ENCODE data around the gene KDM3A. TPM values are rescaled to one million over a fixed set of nuclear protein-coding genes. Genes with fewer than 3 reads are reported as not detected.

Gene KDM3A
- total and polyA plus RNA-seq, 10 donors = 16.1 to 87.5 (median 45.5) TPM

DNA sequence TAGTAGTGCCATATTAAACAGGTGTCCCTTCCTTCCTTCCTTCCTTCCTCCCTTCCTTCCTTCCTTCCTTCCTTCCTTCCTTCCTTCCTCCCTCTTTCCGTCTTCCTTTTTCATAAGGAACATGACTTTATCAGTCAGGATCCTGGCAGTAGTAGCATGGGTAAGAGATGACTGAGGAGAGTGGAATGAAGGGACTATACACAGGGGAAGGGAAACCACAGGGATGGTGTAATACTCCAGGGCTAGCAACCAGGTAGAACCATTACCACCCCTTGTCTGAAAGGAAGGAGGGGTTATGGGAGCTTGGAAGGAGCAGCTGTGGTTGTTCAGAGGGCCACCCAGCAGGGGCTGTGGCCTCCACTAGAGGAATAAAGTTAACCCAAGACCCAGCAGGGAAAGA lies 23.2 kb upstream of the KDM3A start:
- intact Hi-C loops (cut with DNase I; ENCODE audit: low total_unique reads) = no loop called here
- Histone ChIP-seq H3K27me3 (replicated peaks in 1 of 7) (peaks cover 0 to 7% (median 0%) of the 10 kb centered on the region in 7 donors), H3K9me3 (peaks cover 0 to 9% (median 6%) of the 10 kb centered on the region in 8 donors), H3K4me3 (no peak overlapping the region), H3K36me3 (no peaks in the 10 kb centered on the region), H3K4me1 (peaks cover 0 to 24% (median 13%) of the 10 kb centered on the region in 6 donors), H3K27ac (no peak overlapping the region)
- 41 to 71% (median 50%) methylated on average over 1 of the region's 1 CpG for WGBS, 5 donors
- DNase-seq = no peak
- TF ChIP-seq POLR2A (IDR thresholded peaks at IDR 0.05) = no peak
- TF ChIP-seq, protein P1, sequence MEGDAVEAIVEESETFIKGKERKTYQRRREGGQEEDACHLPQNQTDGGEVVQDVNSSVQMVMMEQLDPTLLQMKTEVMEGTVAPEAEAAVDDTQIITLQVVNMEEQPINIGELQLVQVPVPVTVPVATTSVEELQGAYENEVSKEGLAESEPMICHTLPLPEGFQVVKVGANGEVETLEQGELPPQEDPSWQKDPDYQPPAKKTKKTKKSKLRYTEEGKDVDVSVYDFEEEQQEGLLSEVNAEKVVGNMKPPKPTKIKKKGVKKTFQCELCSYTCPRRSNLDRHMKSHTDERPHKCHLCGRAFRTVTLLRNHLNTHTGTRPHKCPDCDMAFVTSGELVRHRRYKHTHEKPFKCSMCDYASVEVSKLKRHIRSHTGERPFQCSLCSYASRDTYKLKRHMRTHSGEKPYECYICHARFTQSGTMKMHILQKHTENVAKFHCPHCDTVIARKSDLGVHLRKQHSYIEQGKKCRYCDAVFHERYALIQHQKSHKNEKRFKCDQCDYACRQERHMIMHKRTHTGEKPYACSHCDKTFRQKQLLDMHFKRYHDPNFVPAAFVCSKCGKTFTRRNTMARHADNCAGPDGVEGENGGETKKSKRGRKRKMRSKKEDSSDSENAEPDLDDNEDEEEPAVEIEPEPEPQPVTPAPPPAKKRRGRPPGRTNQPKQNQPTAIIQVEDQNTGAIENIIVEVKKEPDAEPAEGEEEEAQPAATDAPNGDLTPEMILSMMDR (IDR thresholded peaks at IDR 0.05 in 8 of 11, conservative IDR thresholded peaks at IDR 0.05 in 3 of 11) = no peak
- no peak for TF ChIP-seq POLR2AphosphoS5 (IDR thresholded peaks at IDR 0.05)

DNA sequence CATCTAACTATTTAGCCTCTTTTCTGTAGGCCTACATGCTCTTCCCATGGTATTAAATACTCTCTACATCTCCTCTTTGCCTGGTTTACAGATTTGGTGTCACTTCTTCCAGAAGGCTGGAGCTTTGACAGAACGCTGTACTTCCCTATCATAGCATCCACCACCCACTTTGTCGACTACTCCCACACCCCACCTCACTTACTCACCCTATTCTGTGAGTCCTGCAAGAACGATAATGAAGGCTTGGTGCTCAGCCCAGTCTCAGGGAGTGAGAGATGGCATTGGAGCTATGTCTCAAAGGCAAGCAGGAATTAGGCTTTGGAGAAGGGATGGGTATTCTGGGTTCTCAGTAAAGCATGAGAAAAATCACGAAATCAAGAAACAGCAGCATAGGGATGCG lies 20.3 kb upstream of the KDM3A start:
- intact Hi-C loops (cut with DNase I; ENCODE audit: low total_unique reads) = no loop called here
- Histone ChIP-seq H3K4me1 (peaks cover 0 to 4% (median 0%) of the 10 kb centered on the region in 6 donors), H3K36me3 (no peaks in the 10 kb centered on the region), H3K4me3 (no peak overlapping the region), H3K27ac (no peak overlapping the region), H3K9me3 (peaks cover 0 to 13% (median 9%) of the 10 kb centered on the region in 8 donors), H3K27me3 (replicated peaks in 1 of 7) (peaks cover 0 to 17% (median 0%) of the 10 kb centered on the region in 7 donors)
- TF ChIP-seq POLR2A (IDR thresholded peaks at IDR 0.05) = no peak
- TF ChIP-seq POLR2AphosphoS5 (IDR thresholded peaks at IDR 0.05) = no peak
- TF ChIP-seq, protein P1 (IDR thresholded peaks at IDR 0.05 in 8 of 11, conservative IDR thresholded peaks at IDR 0.05 in 3 of 11) = no peak
- 87 to 90% (median 90%) methylated on average over 5 of the region's 5 CpGs for WGBS, 5 donors
- no peak for DNase-seq

DNA sequence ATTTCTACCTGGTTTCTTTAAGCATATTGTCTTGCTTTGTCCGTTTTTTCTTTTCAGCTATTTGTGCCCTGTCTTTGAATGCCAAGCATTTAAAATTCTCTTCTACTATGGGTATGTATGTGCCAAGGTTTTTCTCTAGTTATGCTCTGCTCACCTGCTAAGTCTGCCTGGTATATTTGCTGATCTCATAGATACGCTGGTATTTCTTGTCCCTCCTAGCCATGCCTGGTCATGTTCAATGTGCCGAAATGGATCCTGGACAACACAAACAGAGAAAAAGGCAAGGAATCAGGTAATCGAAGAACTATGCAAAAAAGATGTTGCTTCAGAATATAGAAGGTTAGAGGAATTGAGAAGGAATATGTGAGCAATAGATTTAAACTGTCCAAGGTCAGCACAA lies 14.9 kb upstream of the KDM3A start:
- no peak overlapping the region for H3K4me3 ChIP-seq
- DNase-seq = no peak
- H3K4me1 ChIP-seq = no peaks in the 10 kb centered on the region
- peaks cover 0 to 30% (median 15%) of the 10 kb centered on the region in 8 donors for H3K9me3 ChIP-seq
- no peaks in the 10 kb centered on the region for H3K36me3 ChIP-seq
- TF ChIP-seq, protein P1 (IDR thresholded peaks at IDR 0.05 in 8 of 11, conservative IDR thresholded peaks at IDR 0.05 in 3 of 11) = no peak
- no peak for TF ChIP-seq POLR2AphosphoS5 (IDR thresholded peaks at IDR 0.05)
- TF ChIP-seq POLR2A (IDR thresholded peaks at IDR 0.05) = no peak
- intact Hi-C loops (cut with DNase I; ENCODE audit: low total_unique reads) = no loop called here
- WGBS, 5 donors = 84 to 94% (median 89%) methylated on average over 4 of the region's 4 CpGs
- H3K27ac ChIP-seq = no peak overlapping the region
- H3K27me3 ChIP-seq (replicated peaks in 1 of 7) = peaks cover 0 to 17% (median 0%) of the 10 kb centered on the region in 7 donors

DNA sequence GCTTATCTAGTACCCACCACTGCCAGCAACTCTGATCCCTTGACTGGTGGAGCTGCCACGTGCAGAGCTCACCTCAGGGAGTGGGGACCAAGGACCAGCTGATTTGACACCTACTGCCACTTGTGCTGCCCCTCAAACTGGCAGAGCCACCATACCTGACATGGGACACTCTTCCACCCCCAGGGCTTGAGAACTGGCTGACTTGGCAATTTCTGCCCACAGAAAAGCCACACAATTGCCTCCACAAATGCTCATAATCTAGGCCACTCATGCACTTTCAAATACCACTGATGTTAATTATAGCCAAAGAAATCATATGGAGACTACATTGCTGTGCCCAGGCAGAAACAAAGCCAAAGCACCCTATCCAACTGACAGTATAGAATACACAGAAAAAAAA lies 11.8 kb upstream of the KDM3A start:
- H3K36me3 ChIP-seq = no peaks in the 10 kb centered on the region
- WGBS, 5 donors = 20 to 86% (median 75%) methylated on average over 1 of the region's 1 CpG
- DNase-seq = no peak

More for the DNA sequence above, 11.8 kb upstream of the KDM3A start:
- Histone ChIP-seq H3K9me3 (peaks cover 0 to 17% (median 7%) of the 10 kb centered on the region in 8 donors), H3K4me1 (no peaks in the 10 kb centered on the region), H3K27ac (no peak overlapping the region), H3K27me3 (replicated peaks in 1 of 7) (no peaks in the 10 kb centered on the region), H3K4me3 (no peak overlapping the region)
- intact Hi-C loops (cut with DNase I; ENCODE audit: low total_unique reads) = no loop called here
- TF ChIP-seq POLR2AphosphoS5 (IDR thresholded peaks at IDR 0.05) (no peak), POLR2A (IDR thresholded peaks at IDR 0.05) (no peak)
- TF ChIP-seq, protein P1 (IDR thresholded peaks at IDR 0.05 in 8 of 11, conservative IDR thresholded peaks at IDR 0.05 in 3 of 11) = no peak
